NOMO-1 treated with dmso at 0.1 percent for 144 hours (cell line): Measurements from ENCODE around the gene PPIL4.

ENCODE experiments used
- DNase-seq: peaks from one replicate; lab custom pipeline; 2025; ENCODE audit not compliant: unreplicated experiment; lab: John Stamatoyannopoulos, UW

PPIL4 gene

DNA sequence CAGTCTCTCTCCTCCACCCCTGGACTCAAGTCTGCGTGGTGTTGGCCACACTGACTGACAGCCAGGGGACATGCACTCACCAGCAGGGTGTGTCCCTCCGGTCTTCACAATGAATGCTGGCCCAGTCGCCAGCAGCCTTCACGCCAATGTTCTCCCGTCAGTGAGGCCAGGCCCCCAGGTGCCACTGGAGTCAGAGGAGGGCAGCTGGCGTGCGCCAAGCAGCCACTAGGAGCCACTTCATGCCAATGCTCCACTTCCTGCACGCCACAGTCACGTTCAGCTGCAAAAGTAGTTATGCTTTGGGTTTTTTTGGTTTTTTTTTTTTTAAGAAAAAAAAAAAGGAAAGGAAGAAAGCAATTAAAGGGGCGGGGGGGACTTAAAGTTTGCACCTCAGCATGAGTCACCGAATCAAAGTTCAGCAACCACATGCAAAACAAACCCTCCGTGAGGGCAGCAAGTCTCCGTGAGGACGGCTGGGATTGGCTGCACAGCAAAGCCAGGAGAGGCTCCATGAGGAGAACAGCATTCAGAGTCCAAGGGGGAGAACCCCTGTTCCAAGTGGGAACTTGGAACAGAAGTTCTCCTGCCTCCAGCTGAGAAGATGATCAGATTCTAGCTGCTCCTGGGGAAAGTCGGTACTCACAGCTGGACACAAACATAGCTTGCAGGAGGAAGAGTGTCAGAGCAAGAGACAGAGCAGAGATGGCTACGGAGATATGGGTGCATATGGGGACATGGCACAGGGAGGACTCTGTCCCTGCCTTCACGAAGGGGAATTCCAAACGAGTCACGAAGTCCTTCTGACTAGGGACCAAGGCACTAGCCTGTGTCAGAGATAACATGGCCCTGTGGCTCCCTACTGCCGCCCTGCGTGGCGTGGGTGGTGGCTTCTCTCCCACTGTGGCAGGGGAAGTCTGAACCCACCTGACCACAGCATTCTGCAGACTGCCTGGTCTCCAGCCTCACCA is 60.8 kb downstream of the PPIL4 start, which contains the start of gene ZC3H12D:
ZC3H12D (minus strand) TSS at position 282 of the 968 bp plus-strand sequence. CDS start 10,471 bp downstream, outside the sequence.
- DNase-seq = peak; percentile 97

DNA sequence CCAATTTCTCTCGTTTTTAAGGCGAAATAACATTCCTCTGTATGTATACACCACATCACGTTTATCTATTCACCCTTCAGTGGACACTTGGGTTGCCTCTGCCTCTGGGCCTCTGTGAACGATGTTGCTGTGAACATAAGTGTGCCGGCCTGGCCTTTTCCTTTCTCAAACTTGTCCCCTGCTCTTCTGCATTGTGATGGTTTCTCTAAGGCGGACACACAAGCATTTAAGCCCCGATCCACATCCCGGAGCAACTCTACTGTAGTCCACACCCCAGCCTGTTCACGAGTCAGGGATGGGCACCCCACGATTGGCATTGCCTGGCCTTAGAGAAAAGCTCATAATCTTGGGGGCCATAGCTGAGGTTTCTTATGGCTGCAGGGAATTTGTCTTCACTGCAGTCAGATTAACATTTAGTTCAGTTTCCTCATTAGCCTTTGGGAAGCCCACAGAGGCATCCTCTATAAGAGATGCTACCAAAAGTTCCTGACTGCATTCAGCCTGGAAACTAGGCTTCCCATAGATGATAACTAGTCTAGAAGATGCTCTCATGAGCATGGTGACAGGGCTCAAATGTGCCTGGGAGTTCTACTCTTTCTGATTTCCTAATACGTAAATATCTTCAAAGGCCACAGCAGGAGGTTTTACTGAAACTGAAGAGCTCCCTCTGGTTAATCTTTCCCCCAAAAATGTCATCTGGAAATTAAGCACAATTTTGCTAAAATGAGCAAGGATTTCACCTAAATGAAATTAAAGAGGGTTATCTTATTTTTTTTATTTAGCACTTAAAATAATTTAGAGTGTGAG is 61.8 kb downstream of the PPIL4 start:
- DNase-seq = no peak

DNA sequence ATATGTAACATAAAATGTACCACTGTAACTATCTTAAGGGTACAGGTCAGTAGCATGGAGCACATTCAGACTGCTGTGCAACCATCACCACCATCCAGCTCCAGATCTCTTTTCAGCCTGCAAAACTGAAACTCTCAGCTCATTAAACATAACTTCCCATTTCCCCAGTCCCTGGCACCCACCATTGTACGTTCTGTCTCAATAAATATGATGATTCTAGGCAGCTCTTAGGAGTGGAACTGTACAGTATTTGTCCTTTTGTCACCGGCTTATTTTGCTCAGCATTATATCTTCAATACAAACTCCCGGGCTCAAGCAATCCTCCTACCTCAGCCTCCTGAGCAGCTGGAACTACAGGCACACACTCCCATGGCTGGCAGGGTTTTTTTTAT is 62.5 kb downstream of the PPIL4 start:
- DNase-seq = peak; percentile 88

DNA sequence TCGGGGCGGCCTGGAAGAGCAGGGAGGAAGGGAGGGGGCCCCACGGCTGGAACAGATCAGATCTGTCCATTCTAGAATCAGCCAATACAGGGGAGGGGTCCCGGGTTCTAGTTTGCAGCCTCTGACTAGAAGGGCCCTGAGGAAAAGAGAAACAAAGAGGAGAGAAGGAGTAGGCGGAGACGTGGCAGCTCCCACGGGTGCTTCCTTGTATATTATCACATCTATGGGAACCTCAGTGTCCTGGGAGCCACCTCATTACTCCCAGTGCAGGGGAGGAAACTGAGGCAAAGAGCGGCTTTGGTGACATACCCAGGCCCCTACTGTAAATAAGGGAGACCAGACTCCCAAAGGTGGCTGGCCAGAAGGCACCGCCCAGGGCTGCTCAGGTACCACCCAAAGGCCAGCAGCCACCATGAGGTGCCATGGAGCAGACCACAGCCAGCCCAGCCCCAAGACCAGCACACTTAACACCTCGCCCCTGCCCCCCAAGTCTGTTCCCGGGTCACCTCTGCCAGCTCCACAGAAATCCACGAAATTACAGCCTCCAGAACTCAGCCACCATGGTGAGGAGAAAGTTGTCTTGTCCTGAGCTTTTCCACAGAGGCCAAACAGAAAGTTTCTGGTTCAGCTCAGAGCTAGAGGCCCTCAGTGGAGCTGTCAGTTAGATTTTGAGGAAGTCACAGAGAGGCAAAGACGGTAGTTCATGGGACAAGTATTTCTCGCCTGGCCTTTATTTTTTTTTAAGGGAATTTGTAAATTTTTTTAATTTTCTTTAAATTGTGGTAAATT is 63.1 kb downstream of the PPIL4 start:
- peak; percentile 88 for DNase-seq

DNA sequence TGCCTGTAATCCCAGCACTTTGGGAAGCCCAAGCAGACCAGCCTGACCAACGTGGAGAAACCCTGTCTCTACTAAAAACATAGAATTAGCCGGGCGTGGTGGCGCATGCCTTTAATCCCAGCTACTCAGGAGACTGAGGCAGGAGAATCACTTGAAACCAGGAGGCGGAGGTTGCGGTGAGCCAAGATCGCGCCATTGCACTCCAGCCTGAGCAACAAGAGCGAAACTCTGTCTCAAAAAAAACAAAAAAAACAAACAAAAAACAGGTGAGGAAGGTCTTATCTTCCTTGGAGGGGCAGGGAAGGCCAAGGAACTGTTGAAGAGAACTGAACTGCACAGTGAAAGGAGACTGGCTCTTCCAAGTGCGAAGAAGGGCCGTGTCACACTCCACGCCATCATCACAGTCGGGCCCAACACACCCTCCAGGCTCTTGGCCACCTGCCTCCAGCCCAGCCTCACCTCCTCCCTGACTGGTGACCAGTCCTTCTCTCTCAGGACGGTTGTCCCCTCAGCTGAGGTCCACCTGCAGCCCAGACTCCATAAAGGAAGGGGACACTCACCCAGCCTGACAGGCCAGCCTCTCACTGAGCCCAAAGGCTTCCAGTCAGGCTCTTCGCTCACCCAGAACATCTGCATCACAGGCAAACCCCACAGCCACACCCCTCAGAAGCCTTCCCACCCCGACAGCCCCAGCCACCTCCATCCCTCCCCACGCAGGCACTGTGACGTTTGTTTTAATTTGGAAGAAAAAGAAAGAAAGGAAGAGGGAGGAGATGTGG is 65.2 kb downstream of the PPIL4 start:
- no peak for DNase-seq

DNA sequence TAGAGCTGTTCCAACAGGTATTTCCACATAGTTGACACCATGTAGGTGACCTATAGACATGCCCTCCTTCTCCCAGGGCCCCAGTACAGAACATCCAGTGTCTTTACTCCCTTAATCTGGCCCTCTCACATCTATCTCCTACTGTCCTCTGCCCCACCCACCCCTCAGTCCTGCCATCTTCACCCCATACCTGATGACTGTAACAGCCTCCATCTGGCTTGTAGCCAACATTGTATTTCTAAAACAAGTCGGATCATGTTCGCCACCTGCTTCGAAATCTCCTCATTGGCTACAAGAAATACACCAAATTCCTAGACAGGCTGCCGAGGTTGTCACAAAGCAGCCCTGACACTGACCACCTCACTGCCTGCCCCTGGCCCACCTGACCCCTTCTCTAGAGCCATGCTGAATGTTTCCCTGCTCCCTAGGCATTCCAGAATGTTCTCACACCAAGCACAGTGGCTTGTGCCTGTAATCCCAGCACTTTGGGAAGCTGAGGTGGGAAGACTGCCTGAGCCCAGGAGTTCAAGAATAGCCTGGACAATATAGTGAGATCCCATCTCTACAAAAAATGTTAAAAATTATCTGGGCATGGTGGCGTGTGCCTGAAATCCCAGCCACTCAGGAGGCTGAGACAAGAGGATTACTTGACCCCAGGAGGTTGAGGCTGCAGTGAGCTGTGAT is 67.1 kb downstream of the PPIL4 start:
- DNase-seq = no peak

DNA sequence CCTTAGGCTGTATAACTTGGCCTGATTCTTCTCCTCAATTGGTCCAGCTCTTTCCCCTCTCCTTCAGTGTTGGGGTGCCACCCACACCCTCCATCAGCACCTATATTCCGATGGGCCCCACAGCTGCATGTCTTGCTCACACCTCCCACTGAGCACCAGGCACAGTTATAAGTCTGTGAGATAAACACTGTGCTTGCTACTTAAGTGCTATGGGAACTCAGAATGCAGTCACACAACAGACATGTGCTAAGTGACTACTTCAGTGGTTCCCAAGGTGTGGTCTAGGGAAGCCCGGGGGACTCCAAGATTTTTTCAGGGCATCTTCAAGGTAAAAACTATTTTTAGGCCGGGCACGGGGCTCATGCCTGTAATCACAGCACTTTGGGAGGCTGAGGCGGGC is 68.3 kb downstream of the PPIL4 start:
- no peak for DNase-seq

DNA sequence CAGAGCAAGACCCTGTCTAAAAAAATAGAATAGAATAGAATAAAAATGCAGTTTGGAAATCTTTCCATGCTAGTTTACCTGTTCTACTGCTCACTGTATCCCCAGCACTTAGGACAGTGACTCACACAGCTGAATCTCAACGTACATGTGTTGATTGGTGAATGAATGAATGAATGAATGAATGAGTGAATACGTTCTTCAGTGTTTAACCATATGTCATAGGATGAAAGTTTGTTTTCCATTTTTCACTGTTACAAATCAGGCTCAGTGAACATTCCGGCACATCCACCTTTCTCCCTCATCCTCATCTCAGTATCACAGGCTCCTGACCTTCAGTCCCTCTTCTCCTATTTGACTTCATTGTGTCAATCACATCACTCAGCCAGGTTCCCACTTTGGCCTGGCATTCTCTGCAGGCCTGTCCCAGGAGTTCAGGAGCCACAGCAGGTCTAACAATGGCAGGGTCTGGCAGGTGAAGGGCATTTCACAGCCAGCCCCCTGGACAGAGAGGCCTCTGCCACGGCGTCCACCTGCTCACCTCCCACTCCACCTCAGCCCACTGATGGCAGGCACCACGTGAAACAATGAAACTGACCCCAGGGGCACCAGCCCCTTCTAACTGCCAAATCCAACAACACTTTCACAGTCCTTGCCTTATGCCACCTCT is 68.9 kb downstream of the PPIL4 start:
- no peak for DNase-seq

DNA sequence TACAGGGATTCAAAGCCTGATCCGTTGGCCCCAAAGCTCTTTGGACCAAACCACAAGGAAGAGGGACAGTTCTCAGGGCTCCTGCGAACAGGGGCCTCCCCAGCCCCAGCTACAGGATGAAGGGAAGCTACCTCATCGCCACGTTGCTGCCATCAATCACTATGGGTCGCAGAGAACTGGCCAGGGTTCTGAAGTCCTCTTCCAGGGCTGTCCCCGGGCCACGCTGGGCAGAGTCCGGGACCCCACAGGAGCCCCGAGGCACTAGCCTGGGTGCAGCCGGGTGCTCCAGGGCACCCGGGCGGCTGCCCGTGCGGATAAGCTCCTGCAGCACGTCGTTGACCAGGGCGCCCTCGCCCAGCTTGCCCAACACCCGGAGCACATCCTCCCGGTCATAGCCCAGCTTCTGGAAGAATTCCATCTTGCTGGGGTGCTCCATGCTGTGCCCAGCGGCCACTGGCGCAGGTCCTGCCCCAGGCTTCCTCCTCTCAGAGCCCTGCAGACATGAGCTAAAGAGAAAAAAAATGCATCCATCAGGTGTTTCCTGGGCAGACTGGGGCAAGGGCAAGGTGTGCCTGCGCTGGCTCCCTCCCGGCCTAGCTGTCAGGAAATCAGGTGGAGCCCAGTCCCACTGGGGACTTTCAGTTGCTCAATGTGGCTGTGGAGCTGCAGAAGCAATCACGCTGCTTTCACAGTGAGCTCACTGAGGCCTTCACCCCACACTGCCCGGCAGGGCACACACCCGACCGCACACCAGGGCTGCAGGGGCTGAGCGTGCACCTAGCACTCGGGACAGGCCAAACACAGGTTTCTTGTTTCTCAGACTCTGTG is 71.5 kb downstream of the PPIL4 start:
- no peak for DNase-seq

DNA sequence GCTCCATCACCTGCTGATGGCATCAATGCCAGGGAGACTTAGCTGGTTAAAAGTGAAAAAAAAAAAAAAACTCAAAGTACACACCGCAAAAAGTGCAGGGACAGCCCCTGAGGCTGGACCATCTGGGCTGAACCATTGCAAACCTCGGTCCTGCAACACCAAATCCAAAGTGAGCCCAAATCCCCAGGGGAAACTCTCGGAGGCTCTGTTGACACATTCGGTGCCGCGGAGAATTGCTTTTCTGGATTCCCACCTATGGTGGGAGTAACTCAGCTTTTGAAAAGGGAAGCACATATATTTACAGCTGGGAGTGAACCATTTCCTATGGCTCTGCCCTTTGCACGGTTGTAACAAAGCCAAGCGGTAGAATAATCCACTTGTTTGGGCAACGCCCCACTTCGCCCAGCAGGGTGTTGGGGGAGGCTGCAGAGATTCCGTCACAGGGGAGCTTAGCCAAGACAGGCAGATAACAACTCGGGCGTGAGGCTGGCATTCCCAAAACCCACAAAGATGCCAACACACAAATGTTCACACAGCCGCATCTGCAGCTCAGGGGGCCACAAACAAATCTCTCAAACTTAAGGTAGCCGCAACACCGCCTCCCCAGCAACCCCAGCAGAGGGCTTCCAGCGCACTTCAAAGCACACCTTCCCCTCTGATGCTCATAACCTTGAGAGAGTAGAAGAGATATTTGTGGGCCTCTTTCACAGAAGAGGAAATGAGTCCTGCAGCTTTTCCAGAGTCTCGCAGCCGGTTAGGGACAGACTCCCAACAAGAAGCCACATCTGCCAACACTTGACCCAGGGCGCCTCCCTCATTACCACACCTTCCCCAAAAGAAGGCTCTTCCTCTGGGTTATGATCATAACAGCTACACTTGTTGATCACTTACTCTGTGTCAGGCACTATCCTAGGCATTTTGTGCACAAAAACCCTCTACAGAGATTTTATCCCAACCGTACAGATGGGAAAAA is 72.5 kb downstream of the PPIL4 start:
- DNase-seq = no peak

DNA sequence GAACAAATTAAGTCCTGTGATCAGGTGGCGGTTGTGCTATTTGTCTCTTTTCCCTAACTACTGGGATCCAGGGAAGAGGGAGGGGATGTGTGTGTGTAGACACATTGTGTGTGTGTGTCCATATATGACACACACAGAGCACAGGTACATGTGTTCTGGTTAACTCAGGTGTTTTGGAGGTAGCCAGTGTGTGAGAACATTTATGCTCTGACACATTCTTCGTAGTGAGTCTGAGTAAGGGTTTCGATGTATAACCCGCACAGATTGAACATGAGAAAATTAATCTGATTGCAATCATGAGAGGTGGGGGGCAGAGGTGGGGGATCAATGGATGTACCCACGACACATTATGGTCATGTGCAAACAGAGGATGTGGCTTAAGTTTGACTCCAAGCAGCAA is 73.6 kb downstream of the PPIL4 start:
- DNase-seq = no peak

DNA sequence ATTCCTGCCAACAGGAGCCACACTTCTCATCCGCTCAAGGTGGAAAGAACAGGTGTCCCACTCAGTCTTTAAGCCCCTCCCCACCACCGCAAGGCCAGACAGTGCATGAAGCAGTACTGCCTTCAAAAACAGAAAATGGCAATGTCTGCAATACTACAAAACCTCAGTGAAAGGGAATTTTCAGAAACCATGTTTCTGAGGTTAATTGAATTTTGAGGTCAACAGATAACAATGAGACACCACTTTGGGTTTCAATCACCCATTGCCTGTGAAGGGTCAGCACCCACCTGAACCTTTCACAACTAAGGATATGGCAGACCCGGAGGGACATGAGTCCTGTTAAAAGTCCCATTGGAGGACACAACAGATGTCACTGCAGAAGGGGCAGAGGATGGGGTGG is 74.0 kb downstream of the PPIL4 start:
- DNase-seq = no peak

DNA sequence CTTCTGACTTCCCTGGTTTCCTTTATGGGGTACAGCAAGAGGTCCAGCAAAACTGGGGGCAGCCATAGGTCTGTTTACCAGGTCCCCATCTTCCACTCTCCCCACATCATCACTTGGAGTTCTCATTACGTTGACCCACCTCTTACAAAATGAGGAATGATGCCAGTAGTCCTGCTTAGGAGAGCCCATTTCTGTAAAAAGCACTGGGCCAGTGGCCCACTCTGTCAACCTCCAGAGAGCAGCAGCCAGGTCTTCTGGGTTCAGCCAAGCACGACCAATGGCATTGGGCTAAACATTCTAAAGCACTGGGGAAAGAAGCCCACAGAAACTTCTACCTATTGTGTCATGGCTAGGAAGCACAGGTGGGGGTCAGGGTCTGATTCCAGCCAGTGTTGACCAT is 74.9 kb downstream of the PPIL4 start:
- no peak for DNase-seq

DNA sequence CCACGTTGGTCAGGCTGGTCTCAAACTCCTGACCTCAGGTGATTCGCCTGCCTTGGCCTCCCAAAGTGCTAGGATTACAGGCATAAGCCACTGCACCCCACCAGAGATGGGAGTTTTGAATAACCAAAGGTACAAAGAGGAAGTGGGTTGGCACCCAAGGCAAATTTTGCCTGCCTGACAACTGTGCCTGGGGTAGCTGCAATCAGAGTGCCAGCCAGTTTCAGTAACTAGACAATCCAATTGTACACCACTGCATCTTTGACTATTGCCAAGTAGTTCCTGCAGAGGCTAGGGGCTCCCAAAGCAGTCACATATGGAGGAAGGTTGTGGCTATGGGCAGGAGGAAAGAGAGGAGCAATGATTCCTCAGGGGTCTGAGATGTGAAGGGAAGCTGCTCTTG is 77.7 kb downstream of the PPIL4 start:
- no peak for DNase-seq

DNA sequence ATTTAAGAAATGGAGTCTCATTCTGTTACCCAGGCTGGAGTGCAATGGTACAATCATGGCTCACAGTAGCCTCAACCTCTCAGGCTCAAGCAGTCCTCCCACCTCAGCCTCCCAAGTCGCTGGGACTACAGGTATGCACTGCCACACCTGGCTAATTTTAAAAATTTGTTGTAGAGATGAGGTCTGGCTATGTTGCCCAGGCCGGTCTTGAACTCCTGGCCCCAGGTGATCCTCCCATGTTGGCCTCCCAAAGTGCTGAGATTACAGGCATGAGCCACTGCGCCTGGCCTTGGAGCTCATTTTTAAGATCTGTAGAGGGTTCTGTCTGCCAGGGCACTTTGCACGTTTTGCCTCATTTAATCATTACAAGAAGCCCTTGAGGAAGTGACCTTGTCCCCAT is 78.6 kb downstream of the PPIL4 start:
- DNase-seq = no peak

DNA sequence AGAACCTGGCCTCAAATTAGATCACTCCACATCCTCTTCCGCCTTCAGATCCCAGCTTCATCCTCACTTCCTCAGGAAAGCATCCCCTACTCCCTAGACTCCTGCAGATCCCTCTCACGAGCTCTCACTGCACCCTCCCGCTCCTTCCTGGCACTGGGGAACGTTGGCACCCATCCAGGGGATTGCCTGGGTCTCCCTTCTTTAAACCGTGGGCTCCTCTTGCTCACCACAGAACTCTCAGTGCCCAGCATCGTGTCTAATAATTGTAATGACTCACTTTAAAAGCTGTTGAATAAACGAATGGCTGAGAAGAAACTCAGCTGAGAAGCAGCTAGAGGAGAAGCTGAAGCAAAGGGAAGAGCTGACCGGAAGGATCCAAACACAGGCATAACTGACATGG is 81.4 kb downstream of the PPIL4 start:
- DNase-seq = no peak

DNA sequence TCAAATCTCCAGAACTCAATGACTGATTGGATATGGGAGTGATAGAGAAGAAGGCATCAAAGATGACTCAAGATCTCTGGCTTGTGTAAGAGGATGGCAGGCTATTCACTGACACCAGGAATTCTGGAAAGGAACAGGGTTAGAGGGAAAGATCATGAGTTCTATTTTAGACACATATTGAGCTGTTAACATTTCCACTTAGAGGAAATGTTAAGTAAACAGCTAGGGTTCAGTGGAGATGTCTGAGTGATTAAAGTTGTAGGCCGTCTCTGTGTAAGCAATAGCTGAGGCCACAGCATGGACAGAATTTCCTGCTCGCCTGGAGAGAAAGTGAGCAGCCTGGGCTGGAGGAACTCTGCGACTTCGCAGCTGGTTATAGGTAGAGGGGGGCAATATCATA is 82.1 kb downstream of the PPIL4 start:
- no peak for DNase-seq
